Nephron progenitor cell (in vitro differentiated cells): ENCODE measurements around the gene KIAA0930.

Experiments used
- DNase-seq: peaks from one replicate; pipeline ENCODE4 v3.0.0; 2021
- H3K27ac Mint-ChIP-seq: 2 replicates; pipeline ENCODE4 v1.8.0; 2021; ENCODE audit warnings: mild to moderate bottlenecking, moderate library complexity, mixed read lengths
- H3K27me3 Mint-ChIP-seq: 2 replicates; pipeline ENCODE4 v1.8.0; 2021; ENCODE audit warnings: mild to moderate bottlenecking, low read depth, mixed read lengths; ENCODE audit not compliant: poor library complexity
- H3K36me3 Mint-ChIP-seq: 2 replicates; pipeline ENCODE4 v1.8.0; 2021; ENCODE audit warnings: low read depth, mixed read lengths
- H3K4me1 Mint-ChIP-seq: 2 replicates; pipeline ENCODE4 v1.8.0; 2021; ENCODE audit warnings: mixed read lengths
- H3K4me3 Mint-ChIP-seq: 2 replicates; pipeline ENCODE4 v1.8.0; 2021; ENCODE audit warnings: mild to moderate bottlenecking, moderate library complexity, mixed read lengths
- H3K9me3 Mint-ChIP-seq: 2 replicates; pipeline ENCODE4 v1.8.0; 2021; ENCODE audit warnings: mild to moderate bottlenecking, moderate library complexity, mixed read lengths
- CTCF ChIP-seq: fragments of 200-600 bp; sonication (generic); IDR thresholded peaks from 2 replicates; pipeline ENCODE4 v1.5.0; 2021; ENCODE audit warnings: antibody characterized with exemption

KIAA0930 gene

GRCh38 chr22:45203150-45203951 is 37.3 kb downstream of the KIAA0930 start:
- Mint-ChIP-seq H3K9me3 (no peaks in the 10 kb centered on the region), H3K36me3 (no peaks in the 10 kb centered on the region), H3K4me3 (no peak overlapping the region), H3K27me3 (no peaks in the 10 kb centered on the region), H3K4me1 (peaks cover 75% of the 10 kb centered on the region), H3K27ac (no peak overlapping the region)
- no peak for TF ChIP-seq CTCF
- no peak for DNase-seq

- Mint-ChIP-seq H3K27me3 (no peaks in the 10 kb centered on the region), H3K36me3 (no peaks in the 10 kb centered on the region), H3K4me1 (peaks cover 75% of the 10 kb centered on the region), H3K4me3 (no peak overlapping the region), H3K27ac (no peak overlapping the region), H3K9me3 (no peaks in the 10 kb centered on the region)
- no peak for TF ChIP-seq CTCF
- no peak for DNase-seq
Measured at GRCh38 chr22:45202333-45203149, 38.2 kb downstream of the KIAA0930 start.

GRCh38 chr22:45201678-45202332 is 38.9 kb downstream of the KIAA0930 start:
- Mint-ChIP-seq H3K4me1 (peaks cover 77% of the 10 kb centered on the region), H3K4me3 (peak overlapping the region; percentile 1), H3K36me3 (no peaks in the 10 kb centered on the region), H3K27me3 (no peaks in the 10 kb centered on the region), H3K9me3 (no peaks in the 10 kb centered on the region), H3K27ac (peak overlapping the region; percentile 94)
- DNase-seq = no peak
- TF ChIP-seq CTCF = no peak

- Mint-ChIP-seq H3K4me1 (peaks cover 73% of the 10 kb centered on the region), H3K27ac (peak overlapping the region; percentile 94), H3K36me3 (no peaks in the 10 kb centered on the region), H3K9me3 (no peaks in the 10 kb centered on the region), H3K4me3 (peak overlapping the region; percentile 4), H3K27me3 (no peaks in the 10 kb centered on the region)
- DNase-seq = no peak
- TF ChIP-seq CTCF = no peak
Measured at GRCh38 chr22:45200860-45201511, 39.7 kb downstream of the KIAA0930 start.

GRCh38 chr22:45200230-45200629 is 40.5 kb downstream of the KIAA0930 start:
- TF ChIP-seq CTCF = no peak
- Mint-ChIP-seq H3K36me3 (no peaks in the 10 kb centered on the region), H3K4me3 (no peak overlapping the region), H3K27me3 (peaks cover 1% of the 10 kb centered on the region), H3K4me1 (peaks cover 69% of the 10 kb centered on the region), H3K27ac (peak overlapping the region; percentile 94), H3K9me3 (no peaks in the 10 kb centered on the region)
- DNase-seq = no peak
